HG02981 (cell line): ENCODE measurements around the gene CALM3.

Source experiments
- ATAC-seq: cut with Tn5 transposase; IDR thresholded peaks from one replicate; pipeline ENCODE4 v1.9.1; 2021; ENCODE audit warnings: mild to moderate bottlenecking, moderate library complexity; ENCODE audit not compliant: unreplicated experiment

CALM3 gene

GRCh38 chr19:46634656-46635218, 33.6 kb downstream of the CALM3 start:
- ATAC-seq: no peak

DNA sequence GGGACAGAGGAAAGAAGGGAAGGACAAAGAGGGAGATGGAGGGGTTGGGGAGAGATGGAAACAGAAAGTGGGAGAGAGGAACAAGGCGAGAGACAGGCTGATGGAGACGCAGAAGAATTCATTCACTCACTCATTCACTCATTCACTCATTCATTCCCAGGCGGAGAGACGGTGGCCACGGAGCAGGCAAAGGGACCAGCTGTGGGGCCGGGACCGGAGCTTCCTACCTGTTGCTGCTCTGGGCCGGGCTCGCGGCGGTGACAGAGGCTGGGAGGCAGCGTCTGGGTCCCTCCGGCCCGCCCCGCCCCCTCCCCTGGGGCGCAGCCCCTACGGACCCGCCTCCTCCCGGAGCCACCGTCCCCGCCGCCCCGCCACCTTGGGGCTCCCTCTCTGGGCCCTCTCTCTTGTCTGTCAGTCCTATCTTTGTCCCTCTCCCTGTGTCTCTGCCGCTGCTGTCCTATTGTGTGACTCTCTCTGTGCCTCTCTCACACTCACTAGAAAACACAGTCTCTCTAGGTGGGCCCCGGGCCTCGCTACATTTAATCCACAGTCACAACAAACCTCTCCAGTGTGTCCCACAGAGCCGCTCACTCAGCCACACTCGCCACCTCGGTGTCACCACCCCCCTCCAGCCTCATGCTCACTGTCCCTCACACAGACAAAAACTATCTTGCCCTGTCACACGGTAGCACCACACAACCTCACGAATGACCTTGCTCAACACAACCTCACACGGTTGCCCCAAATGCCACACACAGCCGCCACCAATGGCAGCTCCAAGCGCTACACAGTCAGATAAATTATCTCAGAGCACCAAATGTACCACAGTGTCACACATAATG, 35.0 kb downstream of the CALM3 start, which contains the start of gene GNG8:
GNG8 (minus strand) TSS at position 283 of the 842 bp plus-strand sequence. CDS start 1,520 bp downstream, outside the sequence.
- ATAC-seq: no peak

DNA sequence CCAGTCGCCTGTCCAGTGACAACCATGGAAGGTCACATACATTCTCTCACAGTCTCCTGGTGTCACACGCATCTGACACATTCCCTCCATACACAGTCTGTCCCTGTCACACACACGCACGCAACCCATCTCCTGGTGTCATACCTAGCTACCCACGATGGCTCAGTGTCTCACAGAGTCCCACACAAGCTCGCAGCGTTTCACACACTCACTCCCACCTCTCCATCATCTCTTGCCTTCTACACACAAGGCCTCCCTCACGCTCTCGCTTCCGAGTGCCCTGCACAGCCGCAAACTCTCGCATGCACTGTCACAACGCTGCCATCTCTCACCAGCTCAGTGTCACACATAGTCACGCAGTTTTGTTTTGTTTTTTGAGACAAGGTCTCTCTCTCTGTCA, 36.1 kb downstream of the CALM3 start:
- no peak for ATAC-seq

GRCh38 chr19:46639358-46640182, 38.4 kb downstream of the CALM3 start:
- ATAC-seq: no peak

- no peak for ATAC-seq
Measured at GRCh38 chr19:46640656-46641055, 39.5 kb downstream of the CALM3 start.

DNA sequence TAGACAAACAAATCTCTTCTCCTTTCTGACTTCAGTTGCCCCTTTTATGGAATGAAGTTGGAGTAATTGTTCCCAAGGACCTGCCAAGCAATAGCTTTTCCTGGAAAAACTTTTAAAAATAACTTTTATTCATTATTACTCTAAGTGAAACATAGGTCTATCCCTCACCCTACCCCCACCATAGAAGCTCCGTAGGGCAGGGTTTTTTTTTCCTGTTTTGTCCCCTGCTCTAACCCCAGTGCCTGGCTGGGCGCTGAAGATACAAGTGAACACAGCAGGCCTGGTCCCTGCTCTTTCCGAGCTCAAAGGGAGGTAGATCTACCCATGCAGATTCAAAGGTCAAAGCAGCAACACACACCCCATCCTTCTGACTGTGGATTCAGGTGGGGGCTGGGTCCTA, 43.6 kb downstream of the CALM3 start:
- ATAC-seq: no peak

- no peak for ATAC-seq
Measured at GRCh38 chr19:46646402-46646801, 45.3 kb downstream of the CALM3 start.

DNA sequence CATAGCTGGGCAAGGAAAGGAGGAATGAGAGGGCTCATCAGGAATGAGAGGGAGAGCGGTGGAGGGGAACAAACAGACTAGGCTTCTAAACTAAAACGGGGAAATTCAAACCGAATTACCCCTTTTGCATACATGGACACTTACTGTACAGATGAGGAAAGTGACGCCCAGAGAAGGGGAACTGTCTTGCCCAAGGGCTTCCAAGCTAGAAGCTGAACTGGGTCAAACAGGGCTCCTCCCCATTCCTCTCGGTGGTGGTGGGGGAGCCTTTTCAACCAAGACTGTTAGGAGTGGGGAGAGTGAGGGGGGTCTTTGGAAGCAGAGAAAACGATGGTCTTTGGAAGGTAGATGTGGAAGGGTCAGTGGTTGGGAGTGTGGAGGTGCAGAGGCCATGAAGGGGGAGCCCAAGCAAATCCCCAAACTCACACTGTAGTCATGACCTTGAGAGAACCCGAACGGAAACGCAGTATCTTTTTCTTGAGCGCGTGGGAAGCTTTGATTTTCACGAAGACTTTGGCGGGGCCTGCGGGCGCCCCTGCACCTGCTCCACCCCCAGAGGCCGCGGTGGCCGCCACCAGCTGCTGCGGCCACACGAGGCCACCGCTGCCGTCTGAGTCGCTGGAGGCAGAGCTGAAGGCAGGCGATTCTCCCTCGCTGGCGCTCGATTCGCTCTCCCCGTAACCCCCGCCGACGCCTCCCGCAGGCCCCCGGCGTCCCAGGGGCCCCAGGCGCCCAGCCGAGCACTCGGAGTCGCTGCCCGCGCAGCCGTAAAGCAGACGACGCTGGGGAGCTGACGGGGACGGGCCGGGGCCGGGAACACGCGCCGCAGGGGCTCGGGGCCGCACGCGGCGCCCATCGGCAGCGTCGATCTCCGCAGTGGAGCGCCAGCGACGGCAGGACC, 47.2 kb downstream of the CALM3 start:
- ATAC-seq: no peak

DNA sequence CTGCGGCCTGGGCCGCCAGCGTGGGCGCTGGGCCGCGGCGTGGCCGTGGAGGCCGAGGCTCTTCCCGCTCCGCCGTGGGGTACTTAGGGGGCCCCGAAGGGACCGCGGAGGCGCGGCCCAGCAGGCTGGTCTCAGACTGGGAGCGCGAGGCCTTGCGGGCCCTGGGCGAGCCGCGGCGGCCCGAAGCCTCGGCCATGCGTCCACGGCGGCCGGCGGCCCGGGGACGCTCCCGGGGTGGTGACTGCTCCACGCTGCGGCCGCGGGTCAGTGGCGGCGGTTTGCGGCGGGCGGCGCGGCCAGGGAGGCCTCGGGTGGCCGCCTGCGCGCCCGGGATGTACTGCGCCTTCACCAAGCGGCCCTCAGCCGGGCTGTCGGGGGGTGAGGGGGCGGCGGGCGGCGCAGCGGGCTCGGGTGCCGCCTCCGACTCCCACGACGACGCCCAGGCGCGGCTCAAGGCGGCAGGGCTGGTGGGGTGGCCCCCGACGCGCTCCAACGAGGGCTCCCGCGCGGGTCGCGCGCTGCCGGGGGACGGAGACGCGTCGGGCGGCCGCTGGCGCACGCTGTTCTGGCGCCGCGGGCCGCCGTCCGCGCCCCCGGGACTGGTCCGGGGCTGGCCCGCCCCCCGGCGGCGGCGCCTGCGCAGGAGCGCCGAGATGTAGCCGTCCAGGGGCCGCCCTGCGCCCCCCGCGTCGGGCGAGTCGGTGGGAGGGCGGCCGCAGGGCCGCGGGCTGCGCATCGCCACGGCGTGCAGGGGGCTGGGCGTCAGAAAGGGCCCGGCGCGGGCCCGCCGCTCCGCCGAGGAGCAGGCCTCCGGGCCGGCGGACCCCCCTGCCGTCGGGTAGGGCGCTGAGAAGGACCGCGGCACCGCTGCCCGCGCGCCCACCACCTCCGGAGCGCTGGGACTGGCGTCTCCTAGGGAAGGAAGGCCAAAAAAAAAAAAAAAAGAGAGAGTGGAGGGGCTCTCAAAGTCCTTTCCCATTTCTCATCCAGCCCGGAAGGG, 48.1 kb downstream of the CALM3 start:
- ATAC-seq: no peak

GRCh38 chr19:46650445-46650844, 49.3 kb downstream of the CALM3 start:
- no peak for ATAC-seq

- ATAC-seq: no peak
Measured at GRCh38 chr19:46654621-46655152, 53.6 kb downstream of the CALM3 start.

GRCh38 chr19:46656541-46656940, 55.4 kb downstream of the CALM3 start:
- no peak for ATAC-seq

GRCh38 chr19:46659151-46660007, 58.2 kb downstream of the CALM3 start:
- no peak for ATAC-seq

- no peak for ATAC-seq
Measured at GRCh38 chr19:46660008-46660517, 58.9 kb downstream of the CALM3 start.
